ENCODE results near the gene GPX2. TPM values are rescaled to one million over a fixed set of nuclear protein-coding genes. Genes with fewer than 3 reads are reported as not detected.

Gene GPX2
- polyA plus RNA-seq, 1 experiment = 1.3 TPM

GRCh38 chr14:64919215-64919614, 23.3 kb downstream of the GPX2 start:
- Histone ChIP-seq H3K9me3 (ENCODE audit: control insufficient read depth, insufficient read depth, low read length) (no peaks in the 10 kb centered on the region; the same call in 1 of the 2 replicates), H3K27me3 (ENCODE audit: control insufficient read depth, insufficient read depth, low read length) (no peaks in the 10 kb centered on the region), H3K27ac (ENCODE audit: low read depth, low read length) (no peak overlapping the region), H3K4me3 (ENCODE audit: low read depth, low read length) (no peak overlapping the region)
- TF ChIP-seq CTCF (IDR thresholded peaks at IDR 0.05; ENCODE audit: low read depth, low read length) = no peak
- no peak for DNase-seq (ENCODE audit: low read depth, low spot score)
- POLR2A ChIA-PET = no interaction called here
- CTCF ChIA-PET = interaction anchor here (0.6 to 2.3 kb wide), 2 partner anchors 9 to 101 kb away, joined by 3 to 7 read pairs; no protein-coding TSS in a partner anchor

- Histone ChIP-seq H3K27ac (ENCODE audit: low read depth, low read length) (no peak overlapping the region), H3K9me3 (ENCODE audit: control insufficient read depth, insufficient read depth, low read length) (no peaks in the 10 kb centered on the region; the same call in 1 of the 2 replicates), H3K4me3 (ENCODE audit: low read depth, low read length) (no peak overlapping the region), H3K27me3 (ENCODE audit: control insufficient read depth, insufficient read depth, low read length) (no peaks in the 10 kb centered on the region)
- ChIA-PET POLR2A (no interaction called here), CTCF (interaction anchor here (0.5 to 1.3 kb wide), 3 partner anchors 95 to 616 kb away, joined by 3 to 4 read pairs (median 3); no protein-coding TSS in a partner anchor)
- no peak for DNase-seq (ENCODE audit: low read depth, low spot score)
- TF ChIP-seq CTCF (IDR thresholded peaks at IDR 0.05; ENCODE audit: low read depth, low read length) = no peak
Measured at GRCh38 chr14:64918216-64918615, 24.3 kb downstream of the GPX2 start.

- POLR2A ChIA-PET = interaction anchor here (1.1 kb wide), 1 partner anchor 64 kb away, joined by 3 read pairs; no protein-coding TSS in a partner anchor
- no peak overlapping the region for H3K4me3 ChIP-seq (ENCODE audit: low read depth, low read length)
- no peak for DNase-seq (ENCODE audit: low read depth, low spot score)
- peaks cover 2% of the 10 kb centered on the region for H3K27me3 ChIP-seq (ENCODE audit: control insufficient read depth, insufficient read depth, low read length)
- no peaks in the 10 kb centered on the region; the same call in 1 of the 2 replicates for H3K9me3 ChIP-seq (ENCODE audit: control insufficient read depth, insufficient read depth, low read length)
- no peak overlapping the region for H3K27ac ChIP-seq (ENCODE audit: low read depth, low read length)
- CTCF ChIA-PET = interaction anchor here (1.3 kb wide), 1 partner anchor 104 kb away, joined by 3 read pairs; no protein-coding TSS in a partner anchor
- no peak for TF ChIP-seq CTCF (IDR thresholded peaks at IDR 0.05; ENCODE audit: low read depth, low read length)
Measured at GRCh38 chr14:64915797-64916196, 26.7 kb downstream of the GPX2 start.

GRCh38 chr14:64915029-64915424, 27.5 kb downstream of the GPX2 start:
- CTCF ChIA-PET = interaction anchor here (0.6 to 1.4 kb wide), 6 partner anchors 11 to 487 kb away, joined by 3 to 5 read pairs (median 4); no protein-coding TSS in a partner anchor
- POLR2A ChIA-PET = interaction anchor here (0.6 to 1.1 kb wide), 9 partner anchors 8 to 1151 kb away, joined by 3 to 7 read pairs (median 4); partner anchors contain the start of gene ZBTB1
- DNase-seq (ENCODE audit: low read depth, low spot score) = no peak
- no peak for TF ChIP-seq CTCF (IDR thresholded peaks at IDR 0.05; ENCODE audit: low read depth, low read length)
- Histone ChIP-seq H3K4me3 (ENCODE audit: low read depth, low read length) (peak overlapping the region; percentile 97), H3K27ac (ENCODE audit: low read depth, low read length) (no peak overlapping the region), H3K27me3 (ENCODE audit: control insufficient read depth, insufficient read depth, low read length) (peaks cover 2% of the 10 kb centered on the region), H3K9me3 (ENCODE audit: control insufficient read depth, insufficient read depth, low read length) (no peaks in the 10 kb centered on the region; the same call in 1 of the 2 replicates)
